Fibroblast of lung (primary cell): Measurements from ENCODE around the gene UPK1A.

Experiments
- EZH2 ChIP-seq: IDR thresholded peaks from 2 replicates; pipeline ENCODE4 v1.5.1; 2012; ENCODE audit warnings: low read length, control low read depth, mild to moderate bottlenecking; ENCODE audit errors: missing control alignments
- TF ChIP-seq, protein P1 (sequence below), 2 donors: IDR thresholded peaks in 1 of 2; conservative IDR thresholded peaks in 1 of 2; 1 replicate in 1 of 2; 2 replicates in 1 of 2; pipeline ENCODE4 v1.5.1; 2011 to 2012; ENCODE audit warnings: low read length in 2 of 2, control low read depth in 1 of 2, inconsistent platforms in 1 of 2, low read depth in 1 of 2, mild to moderate bottlenecking in 1 of 2

- TF ChIP-seq, protein P1, sequence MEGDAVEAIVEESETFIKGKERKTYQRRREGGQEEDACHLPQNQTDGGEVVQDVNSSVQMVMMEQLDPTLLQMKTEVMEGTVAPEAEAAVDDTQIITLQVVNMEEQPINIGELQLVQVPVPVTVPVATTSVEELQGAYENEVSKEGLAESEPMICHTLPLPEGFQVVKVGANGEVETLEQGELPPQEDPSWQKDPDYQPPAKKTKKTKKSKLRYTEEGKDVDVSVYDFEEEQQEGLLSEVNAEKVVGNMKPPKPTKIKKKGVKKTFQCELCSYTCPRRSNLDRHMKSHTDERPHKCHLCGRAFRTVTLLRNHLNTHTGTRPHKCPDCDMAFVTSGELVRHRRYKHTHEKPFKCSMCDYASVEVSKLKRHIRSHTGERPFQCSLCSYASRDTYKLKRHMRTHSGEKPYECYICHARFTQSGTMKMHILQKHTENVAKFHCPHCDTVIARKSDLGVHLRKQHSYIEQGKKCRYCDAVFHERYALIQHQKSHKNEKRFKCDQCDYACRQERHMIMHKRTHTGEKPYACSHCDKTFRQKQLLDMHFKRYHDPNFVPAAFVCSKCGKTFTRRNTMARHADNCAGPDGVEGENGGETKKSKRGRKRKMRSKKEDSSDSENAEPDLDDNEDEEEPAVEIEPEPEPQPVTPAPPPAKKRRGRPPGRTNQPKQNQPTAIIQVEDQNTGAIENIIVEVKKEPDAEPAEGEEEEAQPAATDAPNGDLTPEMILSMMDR (conservative IDR thresholded peaks at IDR 0.05 in 1 of 2, IDR thresholded peaks at IDR 0.05 in 1 of 2; ENCODE audit: low read depth in 1 of 2, low read length in 2 of 2), result no peak
- TF ChIP-seq EZH2, result no peak
Observed at GRCh38 chr19:35665157-35665556, 1.2 kb upstream of the UPK1A start.
